Heart left ventricle (tissue), 16 donors: ENCODE measurements around the gene ARF6. TPM values are rescaled to one million over a fixed set of nuclear protein-coding genes. Genes with fewer than 3 reads are reported as not detected.
"Not testable (repeated sequence)": the region's sequence is repeated elsewhere in the genome, so short reads cannot be mapped to it uniquely, and the experiment has no call there.

Experiments
- ATAC-seq, 4 donors: fragments of 200-7000 bp; cut with Tn5 transposase; one replicate each; pipeline ENCODE4 v1.9.1; 2020 to 2022; ENCODE audit warnings: moderate library complexity in 4 of 4, mild to moderate bottlenecking in 3 of 4, moderate number of reproducible peaks in 1 of 4
- DNase-seq, 5 donors: peaks; one replicate each; pipeline ENCODE4 v3.0.0-alpha.2; 2020
- H3K27ac ChIP-seq, 12 donors: fragments of 200-600 bp; sonication (generic) in 4 of 12; one replicate each; pipeline versions ENCODE4 v1.5.0 to v1.8.0; 2016 to 2022; ENCODE audit warnings: mild to moderate bottlenecking in 2 of 12
- H3K27me3 ChIP-seq, 9 donors: fragments of 200-600 bp; sonication (generic) in 2 of 9; one replicate each; pipeline versions ENCODE4 v1.5.1 to v1.8.0; 2016 to 2022; ENCODE audit warnings: mild to moderate bottlenecking in 3 of 9
- H3K36me3 ChIP-seq, 9 donors: fragments of 200-600 bp; sonication (generic) in 2 of 9; one replicate each; pipeline versions ENCODE4 v1.5.0 to v1.8.0; 2018 to 2022; ENCODE audit warnings: mild to moderate bottlenecking in 2 of 9
- H3K4me1 ChIP-seq, 12 donors: fragments of 200-600 bp; sonication (generic) in 4 of 12; one replicate each; pipeline versions ENCODE4 v1.5.0 to v1.8.0; 2016 to 2022; ENCODE audit warnings: mild to moderate bottlenecking in 3 of 12
- H3K4me3 ChIP-seq, 12 donors: fragments of 200-600 bp; sonication (generic) in 4 of 12; one replicate each; pipeline versions ENCODE4 v1.5.0 to v1.8.0; 2017 to 2022; ENCODE audit warnings: mild to moderate bottlenecking in 9 of 12, moderate library complexity in 4 of 12
- H3K9me3 ChIP-seq, 12 donors: fragments of 200-600 bp; sonication (generic) in 4 of 12; one replicate each; pipeline versions ENCODE4 v1.5.0 to v1.8.0; 2016 to 2022; ENCODE audit warnings: mild to moderate bottlenecking in 1 of 12
- CTCF ChIP-seq, 12 donors: fragments of 200-600 bp; sonication (generic) in 4 of 12; IDR thresholded peaks; one replicate each; pipeline versions ENCODE4 v1.5.0 to v1.8.0; 2018 to 2022; ENCODE audit warnings: antibody characterized with exemption in 12 of 12, mild to moderate bottlenecking in 5 of 12
- POLR2A ChIP-seq, 2 donors: fragments of 450-650 bp; IDR thresholded peaks; one replicate each; pipeline ENCODE4 v1.6.1; 2017; ENCODE audit warnings: antibody characterized with exemption in 2 of 2, mild to moderate bottlenecking in 2 of 2, moderate library complexity in 2 of 2
- WGBS, 4 donors: extraction: QIAGEN DNeasy Blood & Tissue Kit in 2 of 4; methylation state at CpG; one replicate each; pipeline versions ENCODE4 v1.1.5 to v1.1.7; 2013 to 2018; 5-methylcytosine and 5-hydroxymethylcytosine counted together
- intact Hi-C, 10 donors: fragments of 100-400 bp; cut with DNase I; formaldehyde crosslinking; loops; one replicate each; pipeline versions ENCODE4 v1.11.1 to v1.14.2; 2022
- polyA plus RNA-seq, 2 donors: library from polyadenylated mRNA; stranded (reverse); fragments of 200-250 nt; gene quantifications; one replicate each; pipeline ENCODE4 v1.2.3, GENCODE V29; 2013
- total RNA-seq, 9 donors: library from RNA; depleted of rRNA in 2 of 9; stranded (reverse); fragments of >200 nt in 2 of 9; fragmentation: NEBNext Ultra II Directional in 3 of 9; extraction: Animal tissue kit (Norgen Biotek cat#: 25700) in 3 of 9; gene quantifications; one replicate each; pipeline versions ENCODE4 v1.1.0 to v1.2.4, GENCODE V29; 2016 to 2023
- donor health status: ischemic (EF 13 %, LVEDD 7.1; RV severe dilation, severe dysfunction).
- donor health status: healthy with polysubstance abuse.
- donor health status: DM: no; HTN: yes; CAD: no.
- donor health status: DM: no; HTN: no; CAD: no.
- donor health status: ischemic (EF 25% LVEDD 6.9; RV normal size, moderate dysfunction).
- donor health status: ischemic (EF 25% LVEDD 5.7; RV mildly dilated, moderate dysfunction).
- donor health status: healthy.
- donor health status: DM: yes; HTN: yes; CAD: no.
- donor health status: ischemic (EF 35%, LVEDD 5.7; RV mildly dilated, moderate dysfunction).
- donor health status: nonischemic (EF 11% LVEDD 7.7; RV severe dilation, severe dysfunction).
- donor health status: DM: yes; HTN: yes; CAD: no.
- donor health status: PGD.
- donor health status: ischemic (EF 29% LVEDD 5.4; RV normal size, mild dysfunction).
- donor health status: nonischemic (EF 23%, LVEDD 6.1; RV moderate dilation, normal function).

Gene ARF6
- total and polyA plus RNA-seq, 11 donors, result 12.0 to 49.3 (median 27.4) TPM

GRCh38 chr14:49867831-49868719 lies 24.8 kb upstream of the ARF6 start:
- no peaks in the 10 kb centered on the region for H3K9me3 ChIP-seq
- H3K4me1 ChIP-seq, result peaks cover 0 to 49% (median 11%) of the 10 kb centered on the region in 12 donors
- WGBS, 4 donors, result 1% methylated on average over 26 to 57 of the region's 57 CpGs
- no peaks in the 10 kb centered on the region for H3K36me3 ChIP-seq
- peak; percentile 97 to 99 (median 97) for DNase-seq
- H3K27ac ChIP-seq, result peak overlapping the region; percentile 56 to 96 (median 93)
- TF ChIP-seq POLR2A (IDR thresholded peaks at IDR 0.05) (peak in 1 of 2 donors; percentile 82), CTCF (IDR thresholded peaks at IDR 0.05) (peak in 1 of 12 donors; percentile 5)
- peak; percentile 94 to 98 (median 97) for ATAC-seq
- peak overlapping the region; percentile 45 to 84 (median 68) for H3K4me3 ChIP-seq
- intact Hi-C loops, result loop anchor here in 9 of 10 donors (1.0 to 10.0 kb wide), 9 partner anchors 24 to 664 kb away; partner anchors contain the start of genes ARF6 (in 2 of the 9), MAP4K5 (in 1 of the 9) and SOS2 (in 1 of the 9)
- no peaks in the 10 kb centered on the region for H3K27me3 ChIP-seq

- Histone ChIP-seq H3K27ac (peak overlapping the region; percentile 49 to 96 (median 90)), H3K4me1 (peaks cover 0 to 43% (median 8%) of the 10 kb centered on the region in 12 donors), H3K36me3 (no peaks in the 10 kb centered on the region), H3K27me3 (no peaks in the 10 kb centered on the region), H3K4me3 (peak overlapping the region; percentile 19 to 84 (median 68)), H3K9me3 (no peaks in the 10 kb centered on the region)
- DNase-seq, result no peak
- no peak for ATAC-seq
- 50 to 54% (median 52%) methylated on average over 5 of the region's 5 CpGs for WGBS, 4 donors
- TF ChIP-seq POLR2A (IDR thresholded peaks at IDR 0.05), result no peak
- TF ChIP-seq CTCF (IDR thresholded peaks at IDR 0.05), result no peak
- intact Hi-C loops, result loop anchor here in 9 of 10 donors (1.0 to 10.0 kb wide), 9 partner anchors 24 to 664 kb away; partner anchors contain the start of genes ARF6 (in 2 of the 9), MAP4K5 (in 1 of the 9) and SOS2 (in 1 of the 9)
These were observed 24.2 kb upstream of the ARF6 start for GRCh38 chr14:49868720-49869114.

GRCh38 chr14:49870908-49871307 lies 22.0 kb upstream of the ARF6 start:
- H3K36me3 ChIP-seq, result no peaks in the 10 kb centered on the region
- no peak for TF ChIP-seq POLR2A (IDR thresholded peaks at IDR 0.05)
- no peak for TF ChIP-seq CTCF (IDR thresholded peaks at IDR 0.05)
- no peak overlapping the region for H3K4me3 ChIP-seq
- peaks cover 0 to 22% (median 5%) of the 10 kb centered on the region in 12 donors for H3K4me1 ChIP-seq
- H3K27ac ChIP-seq, result no peak overlapping the region
- H3K27me3 ChIP-seq, result no peaks in the 10 kb centered on the region
- DNase-seq (no peak), ATAC-seq (no peak)
- WGBS, 4 donors, result 96 to 97% (median 96%) methylated on average over 6 of the region's 6 CpGs
- no peaks in the 10 kb centered on the region for H3K9me3 ChIP-seq
- intact Hi-C loops, result no loop called here

GRCh38 chr14:49873548-49873947 lies 19.3 kb upstream of the ARF6 start:
- H3K9me3 ChIP-seq, H3K4me3 ChIP-seq, DNase-seq, H3K27ac ChIP-seq, H3K27me3 ChIP-seq, ATAC-seq, intact Hi-C loops, H3K36me3 ChIP-seq: not testable (repeated sequence)
- WGBS, 4 donors, result 78 to 87% (median 82%) methylated on average over 6 of the region's 6 CpGs
- H3K4me1 ChIP-seq, result peaks cover 0 to 13% (median 2%) of the 10 kb centered on the region in 12 donors
